K562 (cell line): ENCODE data around the gene HSPB1. TPM values are rescaled to one million over a fixed set of nuclear protein-coding genes. Genes with fewer than 3 reads are reported as not detected.

Experiments
- ATF6 ChIP-seq: sonication (generic); formaldehyde crosslinking; IDR thresholded peaks from 2 replicates; pipeline ENCODE4 v1.4.0; 2020; ENCODE audit warnings: mild to moderate bottlenecking, missing genetic modification reagents
- BRCA1 ChIP-seq, 2 experiments: fragments of 450-650 bp in 1 of 2; sonication (generic) in 1 of 2; formaldehyde crosslinking in 1 of 2; IDR thresholded peaks; 2 replicates each; pipeline versions ENCODE4 v1.5.0 to v1.6.1; 2017 to 2020; ENCODE audit warnings: mild to moderate bottlenecking in 1 of 2, missing genetic modification reagents in 1 of 2
- DPF2 ChIP-seq: fragments of 450-650 bp; IDR thresholded peaks from 2 replicates; pipeline ENCODE4 v1.6.1; 2016
- EGR1 ChIP-seq: fragments of 450-650 bp; conservative IDR thresholded peaks from 2 replicates; pipeline ENCODE4 v1.6.1; 2017; ENCODE audit warnings: mild to moderate bottlenecking
- EP300 ChIP-seq: IDR thresholded peaks from 2 replicates; pipeline ENCODE4 v1.6.1; 2012; ENCODE audit warnings: low read length, improper control_type of control experiment
- HSF4 ChIP-seq: fragments of 250-450 bp; sonication (Bioruptor Pico); IDR thresholded peaks from 2 replicates; pipeline ENCODE4 v2.1.2; 2022; ENCODE audit warnings: mild to moderate bottlenecking, moderate library complexity, borderline replicate concordance
- JUNB ChIP-seq: fragments of 450-650 bp; formaldehyde crosslinking; conservative IDR thresholded peaks from 2 replicates; pipeline ENCODE4 v1.4.0; 2020; ENCODE audit warnings: mild to moderate bottlenecking
- MED1 ChIP-seq: sonication (generic); formaldehyde crosslinking; IDR thresholded peaks from 2 replicates; pipeline ENCODE4 v1.8.1; 2023; ENCODE audit warnings: missing genetic modification reagents, borderline replicate concordance
- NR2C1 ChIP-seq, 2 experiments: fragments of 450-650 bp; IDR thresholded peaks; 2 replicates each; pipeline ENCODE4 v1.6.1; 2017; ENCODE audit warnings: mild to moderate bottlenecking in 2 of 2, antibody characterized with exemption in 1 of 2, inconsistent platforms in 1 of 2, missing compliant biosample characterization in 1 of 2, missing genetic modification characterization in 1 of 2
- NR3C1 ChIP-seq: sonication (generic); formaldehyde crosslinking; IDR thresholded peaks from 2 replicates; pipeline ENCODE4 v1.8.1; 2022; ENCODE audit warnings: missing genetic modification reagents
- POLR2A ChIP-seq: fragments of 450-650 bp; conservative IDR thresholded peaks from 2 replicates; pipeline ENCODE4 v1.6.1; 2016
- TCF3 ChIP-seq: sonication (generic); formaldehyde crosslinking; IDR thresholded peaks from 2 replicates; pipeline ENCODE4 v1.4.0; 2020; ENCODE audit warnings: mild to moderate bottlenecking, missing genetic modification reagents
- THAP7 ChIP-seq: fragments of 250-450 bp; sonication (Bioruptor Pico); IDR thresholded peaks from 2 replicates; pipeline ENCODE4 v1.5.0; 2021
- ZNF197 ChIP-seq: fragments of 200-800 bp; sonication (Bioruptor generic); IDR thresholded peaks from 2 replicates; pipeline ENCODE4 v1.6.1; 2016; ENCODE audit warnings: low read depth, missing genetic modification characterization, missing compliant biosample characterization
- ZNF324 ChIP-seq: fragments of 250-450 bp; sonication (Bioruptor Pico); IDR thresholded peaks from 2 replicates; pipeline ENCODE4 v1.4.0; 2020; ENCODE audit warnings: mild to moderate bottlenecking
- ZNF589 ChIP-seq: fragments of 200-800 bp; sonication (Bioruptor generic); IDR thresholded peaks from 2 replicates; pipeline ENCODE4 v1.6.1; 2016; ENCODE audit warnings: low read depth, missing genetic modification characterization, missing compliant biosample characterization
- ZNF785 ChIP-seq: fragments of 250-450 bp; sonication (Bioruptor Pico); IDR thresholded peaks from 2 replicates; pipeline ENCODE4 v1.4.0; 2020; ENCODE audit warnings: mild to moderate bottlenecking
- polyA plus RNA-seq, 8 experiments: library from polyadenylated mRNA; depleted of rRNA in 4 of 8; stranded (reverse) in 5 of 8; unstranded in 3 of 8; fragments of >200 nt; fragmentation: Nextera tagmentation in 2 of 8; fragmentation: Illumina TruSeq in 1 of 8; extraction: Ambion mirVana in 2 of 8; extraction: Trizol in 1 of 8; gene quantifications; 2 replicates each; pipeline versions ENCODE4 v1.2.1 to v1.2.3, GENCODE V29; 2011 to 2014; ENCODE audit warnings: inconsistent platforms in 1 of 8, missing spikeins in 1 of 8
- total RNA-seq, 7 experiments: library from RNA; depleted of rRNA in 6 of 7; stranded (reverse); fragments of >200 nt in 6 of 7; fragmentation: Illumina TruSeq in 2 of 7; extraction: Trizol in 2 of 7; gene quantifications; 2 replicates each; pipeline versions ENCODE4 v1.2.1 to v1.2.3, GENCODE V29; 2011 to 2021; ENCODE audit warnings: low replicate concordance in 1 of 7
- TF ChIP-seq, protein P1 (sequence below): fragments of 250-450 bp; sonication (Bioruptor Pico); IDR thresholded peaks from 2 replicates; pipeline ENCODE4 v1.8.0; 2021; ENCODE audit warnings: mild to moderate bottlenecking, moderate library complexity
- TF ChIP-seq, protein P2 (sequence below): IDR thresholded peaks from 2 replicates; pipeline ENCODE4 v1.6.1; 2011; ENCODE audit warnings: borderline replicate concordance, low read depth, mild to moderate bottlenecking, moderate library complexity, low read length; ENCODE audit not compliant: insufficient read depth, poor library complexity, severe bottlenecking
- TF ChIP-seq, protein P3 (sequence below): sonication (generic); IDR thresholded peaks from 2 replicates; pipeline ENCODE4 v1.6.1; 2016

The HSPB1 gene
- total and polyA plus RNA-seq, 9 of the 15 experiments (the other 6 are each of a cell fraction or from before 2014, with no cell fraction given): 27.1 to 522 (median 138) TPM

- TF ChIP-seq TCF3 (CRISPR knock-in tag) (peak; percentile 50; the same call in 1 of the 2 replicates), JUNB (CRISPR knock-in tag) (no peak), ZNF589 (no peak), ATF6 (CRISPR knock-in tag) (no peak; the same call in 1 of the 2 replicates), EGR1 (peak; percentile 73), ZNF197 (no peak), ZNF785 (CRISPR knock-in tag) (no peak), DPF2 (peak; percentile 78), EP300 (peak; percentile 42; the same call in 1 of the 2 replicates), POLR2A (peak; percentile 72), ZNF324 (CRISPR knock-in tag) (no peak), NR2C1 (IDR thresholded peaks at IDR 0.05) (no peak), NR2C1 (tag; IDR thresholded peaks at IDR 0.05) (no peak), MED1 (CRISPR knock-in tag) (no peak), HSF4 (CRISPR knock-in tag) (no peak), THAP7 (0 out of 2 replicates have a peak, but pooled peaks have one; percentile 22), NR3C1 (CRISPR knock-in tag) (no peak), BRCA1 (IDR thresholded peaks at IDR 0.05) (no peak), BRCA1 (CRISPR knock-in tag; IDR thresholded peaks at IDR 0.05) (no peak)
- TF ChIP-seq, protein P1, sequence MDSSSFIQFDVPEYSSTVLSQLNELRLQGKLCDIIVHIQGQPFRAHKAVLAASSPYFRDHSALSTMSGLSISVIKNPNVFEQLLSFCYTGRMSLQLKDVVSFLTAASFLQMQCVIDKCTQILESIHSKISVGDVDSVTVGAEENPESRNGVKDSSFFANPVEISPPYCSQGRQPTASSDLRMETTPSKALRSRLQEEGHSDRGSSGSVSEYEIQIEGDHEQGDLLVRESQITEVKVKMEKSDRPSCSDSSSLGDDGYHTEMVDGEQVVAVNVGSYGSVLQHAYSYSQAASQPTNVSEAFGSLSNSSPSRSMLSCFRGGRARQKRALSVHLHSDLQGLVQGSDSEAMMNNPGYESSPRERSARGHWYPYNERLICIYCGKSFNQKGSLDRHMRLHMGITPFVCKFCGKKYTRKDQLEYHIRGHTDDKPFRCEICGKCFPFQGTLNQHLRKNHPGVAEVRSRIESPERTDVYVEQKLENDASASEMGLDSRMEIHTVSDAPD (CRISPR knock-in tag): no peak
- TF ChIP-seq, protein P2, sequence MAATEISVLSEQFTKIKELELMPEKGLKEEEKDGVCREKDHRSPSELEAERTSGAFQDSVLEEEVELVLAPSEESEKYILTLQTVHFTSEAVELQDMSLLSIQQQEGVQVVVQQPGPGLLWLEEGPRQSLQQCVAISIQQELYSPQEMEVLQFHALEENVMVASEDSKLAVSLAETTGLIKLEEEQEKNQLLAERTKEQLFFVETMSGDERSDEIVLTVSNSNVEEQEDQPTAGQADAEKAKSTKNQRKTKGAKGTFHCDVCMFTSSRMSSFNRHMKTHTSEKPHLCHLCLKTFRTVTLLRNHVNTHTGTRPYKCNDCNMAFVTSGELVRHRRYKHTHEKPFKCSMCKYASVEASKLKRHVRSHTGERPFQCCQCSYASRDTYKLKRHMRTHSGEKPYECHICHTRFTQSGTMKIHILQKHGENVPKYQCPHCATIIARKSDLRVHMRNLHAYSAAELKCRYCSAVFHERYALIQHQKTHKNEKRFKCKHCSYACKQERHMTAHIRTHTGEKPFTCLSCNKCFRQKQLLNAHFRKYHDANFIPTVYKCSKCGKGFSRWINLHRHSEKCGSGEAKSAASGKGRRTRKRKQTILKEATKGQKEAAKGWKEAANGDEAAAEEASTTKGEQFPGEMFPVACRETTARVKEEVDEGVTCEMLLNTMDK: no peak
- TF ChIP-seq, protein P3, sequence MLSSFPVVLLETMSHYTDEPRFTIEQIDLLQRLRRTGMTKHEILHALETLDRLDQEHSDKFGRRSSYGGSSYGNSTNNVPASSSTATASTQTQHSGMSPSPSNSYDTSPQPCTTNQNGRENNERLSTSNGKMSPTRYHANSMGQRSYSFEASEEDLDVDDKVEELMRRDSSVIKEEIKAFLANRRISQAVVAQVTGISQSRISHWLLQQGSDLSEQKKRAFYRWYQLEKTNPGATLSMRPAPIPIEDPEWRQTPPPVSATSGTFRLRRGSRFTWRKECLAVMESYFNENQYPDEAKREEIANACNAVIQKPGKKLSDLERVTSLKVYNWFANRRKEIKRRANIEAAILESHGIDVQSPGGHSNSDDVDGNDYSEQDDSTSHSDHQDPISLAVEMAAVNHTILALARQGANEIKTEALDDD: no peak
These were observed 15.5 kb downstream of the HSPB1 start (continued) for GRCh38 chr7:76317782-76318487.
